Measurements from ENCODE around the gene CPHXL2.

The CPHXL2 gene

DNA sequence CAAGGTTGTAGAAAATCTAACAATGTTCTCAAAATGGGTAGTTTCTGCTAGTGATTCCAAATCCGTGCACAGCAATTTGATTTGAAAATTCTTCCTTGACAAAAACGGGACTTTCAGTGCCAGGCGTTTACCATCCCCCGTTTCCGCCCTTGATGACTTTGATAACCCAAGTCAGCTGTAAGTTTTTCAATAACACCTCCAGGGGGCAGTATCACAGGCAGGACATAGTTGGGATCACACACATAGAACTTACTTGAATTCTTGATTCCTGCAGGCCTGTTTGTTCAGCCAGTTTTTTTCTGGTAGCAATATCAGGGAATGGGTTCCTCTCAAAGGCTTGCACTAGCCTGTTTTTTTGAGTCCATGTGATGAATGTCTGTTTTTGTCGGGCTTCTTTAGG is 18.9 kb upstream of the CPHXL2 start:
- no peak overlapping the region for H3K27ac ChIP-seq (ENCODE audit: low read length)
- TF ChIP-seq, protein P1, sequence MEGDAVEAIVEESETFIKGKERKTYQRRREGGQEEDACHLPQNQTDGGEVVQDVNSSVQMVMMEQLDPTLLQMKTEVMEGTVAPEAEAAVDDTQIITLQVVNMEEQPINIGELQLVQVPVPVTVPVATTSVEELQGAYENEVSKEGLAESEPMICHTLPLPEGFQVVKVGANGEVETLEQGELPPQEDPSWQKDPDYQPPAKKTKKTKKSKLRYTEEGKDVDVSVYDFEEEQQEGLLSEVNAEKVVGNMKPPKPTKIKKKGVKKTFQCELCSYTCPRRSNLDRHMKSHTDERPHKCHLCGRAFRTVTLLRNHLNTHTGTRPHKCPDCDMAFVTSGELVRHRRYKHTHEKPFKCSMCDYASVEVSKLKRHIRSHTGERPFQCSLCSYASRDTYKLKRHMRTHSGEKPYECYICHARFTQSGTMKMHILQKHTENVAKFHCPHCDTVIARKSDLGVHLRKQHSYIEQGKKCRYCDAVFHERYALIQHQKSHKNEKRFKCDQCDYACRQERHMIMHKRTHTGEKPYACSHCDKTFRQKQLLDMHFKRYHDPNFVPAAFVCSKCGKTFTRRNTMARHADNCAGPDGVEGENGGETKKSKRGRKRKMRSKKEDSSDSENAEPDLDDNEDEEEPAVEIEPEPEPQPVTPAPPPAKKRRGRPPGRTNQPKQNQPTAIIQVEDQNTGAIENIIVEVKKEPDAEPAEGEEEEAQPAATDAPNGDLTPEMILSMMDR (IDR thresholded peaks at IDR 0.05; ENCODE audit: low read length) = peak; percentile 10; the same call in 1 of the 2 replicates
- TF ChIP-seq EZH2phosphoT487 (IDR thresholded peaks at IDR 0.05; ENCODE audit: low read length) = no peak
- no peaks in the 10 kb centered on the region for H3K79me2 ChIP-seq (ENCODE audit: low read length)
- H3K27me3 ChIP-seq (replicated peaks; ENCODE audit: insufficient read depth, low read length) = no peaks in the 10 kb centered on the region
- no peaks in the 10 kb centered on the region for H3K4me1 ChIP-seq (ENCODE audit: low read length)
- no peak overlapping the region for H3K4me2 ChIP-seq (ENCODE audit: low read depth, low read length)
- H3K9me2 ChIP-seq (replicated peaks; ENCODE audit: insufficient read depth, low read length) = no peaks in the 10 kb centered on the region
- H3K36me3 ChIP-seq (replicated peaks; ENCODE audit: insufficient read depth, low read length) = no peaks in the 10 kb centered on the region
- no peak overlapping the region for H3K4me3 ChIP-seq (ENCODE audit: low read length)
- H4K20me1 ChIP-seq (ENCODE audit: insufficient read depth, low read length) = no peaks in the 10 kb centered on the region
- no peak for DNase-seq
- H3K9ac ChIP-seq (ENCODE audit: low read length) = no peak overlapping the region
- H3K9me3 ChIP-seq (replicated peaks; ENCODE audit: insufficient read depth, low read length) = no peaks in the 10 kb centered on the region
- H3F3A ChIP-seq (ENCODE audit: insufficient read depth, low read length) = no peaks in the 10 kb centered on the region
- H2AFZ ChIP-seq (ENCODE audit: low read length) = no peak overlapping the region

DNA sequence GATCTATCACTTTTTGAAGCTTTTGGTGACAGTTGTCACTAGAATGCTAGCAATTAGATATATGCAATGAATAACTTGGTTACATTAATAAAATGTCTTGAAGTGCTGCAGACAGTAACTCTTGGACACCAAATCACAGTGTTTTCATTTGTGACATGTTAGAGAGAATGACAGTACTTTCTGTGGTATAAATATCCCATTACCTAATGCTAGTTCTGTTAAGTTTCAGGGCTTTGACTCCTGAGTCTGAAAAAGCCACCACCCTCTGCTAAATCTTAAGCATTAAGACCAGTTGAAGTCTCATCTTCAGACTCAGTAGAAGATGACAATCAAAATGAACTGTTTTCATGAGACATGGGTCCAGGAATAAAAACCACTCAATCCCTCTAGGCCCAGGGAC is 10.6 kb upstream of the CPHXL2 start:
- no peaks in the 10 kb centered on the region for H3F3A ChIP-seq (ENCODE audit: insufficient read depth, low read length)
- no peak overlapping the region for H3K4me3 ChIP-seq (ENCODE audit: low read length)
- TF ChIP-seq EZH2phosphoT487 (IDR thresholded peaks at IDR 0.05; ENCODE audit: low read length) = no peak
- TF ChIP-seq EZH2 (optimal IDR thresholded peaks at IDR 0.05; ENCODE audit: low read depth, low read length) = no peak
- TF ChIP-seq, protein P1 (IDR thresholded peaks at IDR 0.05; ENCODE audit: low read length) = no peak
- no peaks in the 10 kb centered on the region for H3K36me3 ChIP-seq (replicated peaks; ENCODE audit: insufficient read depth, low read length)
- H3K9ac ChIP-seq (ENCODE audit: low read length) = no peak overlapping the region
- DNase-seq = peak; percentile 9
- no peaks in the 10 kb centered on the region for H3K79me2 ChIP-seq (ENCODE audit: low read length)
- no peak overlapping the region for H3K4me2 ChIP-seq (ENCODE audit: low read depth, low read length)
- H3K9me2 ChIP-seq (replicated peaks; ENCODE audit: insufficient read depth, low read length) = no peaks in the 10 kb centered on the region
- no peaks in the 10 kb centered on the region for H3K27me3 ChIP-seq (replicated peaks; ENCODE audit: insufficient read depth, low read length)
- H3K9me3 ChIP-seq (replicated peaks; ENCODE audit: insufficient read depth, low read length) = no peaks in the 10 kb centered on the region
- no peak overlapping the region for H2AFZ ChIP-seq (ENCODE audit: low read length)
- no peaks in the 10 kb centered on the region for H3K4me1 ChIP-seq (ENCODE audit: low read length)
- no peak overlapping the region for H3K27ac ChIP-seq (ENCODE audit: low read length)
- no peaks in the 10 kb centered on the region for H4K20me1 ChIP-seq (ENCODE audit: insufficient read depth, low read length)

DNA sequence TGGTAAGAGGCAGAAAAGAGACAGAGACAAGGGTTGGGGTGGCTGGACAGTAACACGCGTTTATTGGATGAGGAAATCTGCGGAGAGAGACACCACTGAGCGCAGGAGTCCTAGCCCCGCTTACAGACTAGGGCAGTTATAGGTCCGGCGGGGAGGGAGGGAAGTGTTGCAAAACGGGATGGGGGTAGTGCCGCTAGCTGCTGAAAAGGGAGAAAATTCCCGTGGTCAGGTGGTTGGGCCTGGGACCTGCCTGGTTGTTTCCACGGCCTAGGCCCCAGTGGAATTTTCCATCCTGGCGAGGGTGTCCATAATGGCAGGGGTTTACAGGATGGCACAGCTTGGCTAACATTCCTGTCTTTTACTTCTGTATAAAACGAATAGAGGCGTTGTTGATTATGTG is 5.5 kb upstream of the CPHXL2 start:
- no peak for DNase-seq
- no peak for TF ChIP-seq EZH2phosphoT487 (IDR thresholded peaks at IDR 0.05; ENCODE audit: low read length)
- TF ChIP-seq, protein P1 (IDR thresholded peaks at IDR 0.05; ENCODE audit: low read length) = no peak
- no peak for TF ChIP-seq EZH2 (optimal IDR thresholded peaks at IDR 0.05; ENCODE audit: low read depth, low read length)
- H3K4me1 ChIP-seq (ENCODE audit: low read length) = no peaks in the 10 kb centered on the region
- H3F3A ChIP-seq (ENCODE audit: insufficient read depth, low read length) = no peaks in the 10 kb centered on the region
- no peaks in the 10 kb centered on the region for H3K9me2 ChIP-seq (replicated peaks; ENCODE audit: insufficient read depth, low read length)
- H3K36me3 ChIP-seq (replicated peaks; ENCODE audit: insufficient read depth, low read length) = no peaks in the 10 kb centered on the region
- no peaks in the 10 kb centered on the region for H3K27me3 ChIP-seq (replicated peaks; ENCODE audit: insufficient read depth, low read length)
- no peaks in the 10 kb centered on the region for H3K9me3 ChIP-seq (replicated peaks; ENCODE audit: insufficient read depth, low read length)
- no peaks in the 10 kb centered on the region for H4K20me1 ChIP-seq (ENCODE audit: insufficient read depth, low read length)
- no peaks in the 10 kb centered on the region for H3K79me2 ChIP-seq (ENCODE audit: low read length)
- H3K4me3 ChIP-seq (ENCODE audit: low read length) = no peak overlapping the region
- no peak overlapping the region for H3K9ac ChIP-seq (ENCODE audit: low read length)
- H3K27ac ChIP-seq (ENCODE audit: low read length) = no peak overlapping the region
- no peak overlapping the region for H3K4me2 ChIP-seq (ENCODE audit: low read depth, low read length)
- H2AFZ ChIP-seq (ENCODE audit: low read length) = no peak overlapping the region

All from MM.1S (cell line).